Cardiac fibroblast (primary cell): ENCODE data around the gene HOXA13.

ENCODE experiments used
- DNase-seq, 2 donors: peaks; one replicate each; pipeline versions ENCODE4 v3.0.0 to v3.0.0-alpha.2; 2010; ENCODE audit warnings: low read depth in 2 of 2
- H3K4me3 ChIP-seq, 2 donors: replicated peaks in 1 of 2; 1 replicate in 1 of 2; 2 replicates in 1 of 2; pipeline ENCODE4 v1.5.1; 2011; ENCODE audit warnings: low read depth in 2 of 2, low read length in 2 of 2, mild to moderate bottlenecking in 2 of 2, moderate library complexity in 1 of 2
- CTCF ChIP-seq: IDR thresholded peaks from one replicate; pipeline ENCODE4 v1.5.1; 2011; ENCODE audit warnings: low read depth, mild to moderate bottlenecking, low read length, inconsistent platforms

HOXA13 gene

GRCh38 chr7:27191833-27192545 is 7.9 kb downstream of the HOXA13 start:
- TF ChIP-seq CTCF: no peak
- DNase-seq: no peak
- H3K4me3 ChIP-seq: no peak overlapping the region

GRCh38 chr7:27191161-27191731 is 8.6 kb downstream of the HOXA13 start:
- no peak for DNase-seq
- no peak for TF ChIP-seq CTCF
- no peak overlapping the region for H3K4me3 ChIP-seq

- TF ChIP-seq CTCF: no peak
- no peak overlapping the region for H3K4me3 ChIP-seq
- DNase-seq: no peak
Measured at GRCh38 chr7:27189997-27190748, 9.7 kb downstream of the HOXA13 start.

GRCh38 chr7:27189295-27189996 is 10.4 kb downstream of the HOXA13 start:
- DNase-seq: no peak
- no peak for TF ChIP-seq CTCF
- no peak overlapping the region for H3K4me3 ChIP-seq

GRCh38 chr7:27188386-27189294 is 11.3 kb downstream of the HOXA13 start:
- peak; percentile 15 to 38 for DNase-seq
- peak overlapping the region in 1 of 2 donors; percentile 11 for H3K4me3 ChIP-seq

More at GRCh38 chr7:27188386-27189294, 11.3 kb downstream of the HOXA13 start:
- TF ChIP-seq CTCF: no peak
